NCI-H187 treated with DMSO at 0.1 percent for 48 hours (cell line): ENCODE results near the gene STX8.

Source experiments
- DNase-seq: peaks from one replicate; lab custom pipeline; 2025; lab: John Stamatoyannopoulos, UW

The STX8 gene

DNA sequence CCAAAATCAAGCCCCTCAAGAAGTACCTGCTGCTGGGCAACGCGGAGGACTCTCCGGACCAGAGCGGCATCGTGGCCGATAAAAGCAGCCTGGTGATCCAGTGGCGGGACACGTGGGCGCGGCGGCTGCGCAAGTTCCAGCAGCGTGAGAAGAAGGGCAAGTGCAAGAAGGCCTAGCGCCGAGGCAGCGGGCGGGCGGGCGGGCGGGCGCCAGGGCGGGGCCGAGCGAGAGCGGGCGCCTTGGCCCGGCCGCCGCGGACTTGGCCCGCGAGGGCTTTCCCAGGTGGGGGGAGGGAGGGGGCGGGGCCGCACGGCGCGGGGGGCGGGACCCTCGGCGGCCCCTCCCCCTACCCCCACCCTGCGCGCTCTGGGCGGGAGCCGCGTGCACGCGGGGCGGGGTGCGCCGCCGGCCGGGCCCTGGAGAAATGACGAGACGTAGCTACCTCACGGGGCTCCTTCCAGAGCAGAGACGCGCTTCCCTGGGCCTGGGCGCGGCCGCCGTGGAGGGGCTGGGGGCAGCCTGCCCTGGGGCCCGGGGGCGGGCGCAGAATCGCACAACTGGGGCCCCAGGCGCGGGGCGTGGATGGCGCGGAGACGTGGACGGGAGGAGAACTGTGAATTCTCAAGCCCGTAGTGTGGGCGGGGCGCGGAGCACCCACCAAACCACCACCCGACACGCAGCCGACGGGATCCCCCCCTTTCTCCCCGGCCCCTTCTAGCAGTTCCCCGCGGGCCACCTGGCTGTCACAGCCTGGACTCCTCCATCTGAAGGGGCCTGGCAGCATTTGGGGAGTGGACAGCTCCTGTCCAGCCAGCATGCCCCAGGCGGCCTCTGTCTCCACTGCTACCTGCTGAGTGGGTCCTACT lies 335.6 kb downstream of the STX8 start:
- DNase-seq, result no peak

DNA sequence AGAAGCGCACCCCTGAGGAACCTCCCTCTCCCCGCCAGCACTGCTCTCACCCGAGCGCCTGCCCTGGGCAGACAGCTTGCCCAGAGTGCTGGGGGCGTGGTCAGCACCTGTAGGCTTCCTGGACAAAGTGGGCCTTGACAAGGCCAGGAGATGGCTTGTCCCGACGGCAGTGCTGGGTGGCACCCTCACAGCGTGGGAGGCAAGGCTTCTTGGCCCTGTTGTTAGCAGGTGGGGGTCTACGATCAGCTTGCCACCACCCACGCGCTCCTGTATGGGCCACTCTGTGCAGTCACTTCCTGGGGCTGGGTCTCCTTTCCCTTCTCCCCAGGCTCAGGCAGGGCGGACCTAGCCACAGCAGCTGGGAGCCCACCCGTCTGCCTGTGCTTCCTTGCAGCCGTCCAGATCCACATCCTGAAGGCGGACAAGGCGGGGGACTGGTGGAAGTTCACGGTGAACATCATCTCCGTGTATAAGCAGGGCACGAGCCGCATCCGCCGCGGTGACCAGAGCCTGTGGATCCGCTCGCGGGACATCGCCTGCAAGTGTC lies 336.3 kb downstream of the STX8 start:
- no peak for DNase-seq

DNA sequence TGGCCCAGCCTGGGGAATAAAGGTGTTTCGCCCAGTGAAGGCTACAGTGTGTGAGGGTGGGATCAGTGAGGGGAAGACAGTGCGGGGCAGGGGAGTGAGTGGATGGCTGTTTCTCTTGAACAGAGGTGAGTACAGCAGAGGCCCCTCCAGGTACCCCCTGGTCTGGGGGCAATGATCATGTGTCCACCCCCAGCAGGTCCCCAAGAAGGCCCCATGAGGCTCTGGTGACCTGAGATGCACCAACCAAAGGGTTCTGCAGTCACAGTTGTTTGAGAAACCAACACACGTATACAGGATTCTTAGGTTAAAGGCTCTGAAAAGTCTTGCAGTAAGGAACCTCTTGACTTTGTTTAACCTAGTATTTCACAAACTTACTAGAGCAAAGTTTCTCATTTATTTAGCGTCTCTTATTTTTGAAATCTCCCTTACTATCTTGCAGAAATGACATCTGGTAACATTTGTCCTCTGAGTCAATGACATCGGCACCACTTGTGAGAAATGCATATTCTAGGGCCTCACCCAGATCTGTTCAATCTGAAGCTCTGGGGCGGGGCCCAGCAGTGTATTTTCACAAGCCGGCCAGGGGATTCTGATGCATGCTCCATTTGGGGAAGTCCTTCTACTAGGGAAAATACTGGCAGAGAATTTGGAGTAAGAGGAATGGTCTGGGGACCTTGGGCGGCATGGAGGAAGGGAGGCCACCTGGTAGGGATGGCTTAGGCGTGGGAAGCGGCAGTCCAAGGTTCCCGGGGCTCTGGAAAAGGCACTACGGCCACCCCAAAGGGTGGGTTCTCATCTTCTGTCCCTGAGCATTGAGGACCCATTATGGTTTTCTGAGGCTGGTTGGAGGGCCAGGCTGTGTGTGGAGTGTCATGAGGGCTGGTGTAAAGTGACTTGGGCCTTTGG lies 337.0 kb downstream of the STX8 start:
- no peak for DNase-seq

DNA sequence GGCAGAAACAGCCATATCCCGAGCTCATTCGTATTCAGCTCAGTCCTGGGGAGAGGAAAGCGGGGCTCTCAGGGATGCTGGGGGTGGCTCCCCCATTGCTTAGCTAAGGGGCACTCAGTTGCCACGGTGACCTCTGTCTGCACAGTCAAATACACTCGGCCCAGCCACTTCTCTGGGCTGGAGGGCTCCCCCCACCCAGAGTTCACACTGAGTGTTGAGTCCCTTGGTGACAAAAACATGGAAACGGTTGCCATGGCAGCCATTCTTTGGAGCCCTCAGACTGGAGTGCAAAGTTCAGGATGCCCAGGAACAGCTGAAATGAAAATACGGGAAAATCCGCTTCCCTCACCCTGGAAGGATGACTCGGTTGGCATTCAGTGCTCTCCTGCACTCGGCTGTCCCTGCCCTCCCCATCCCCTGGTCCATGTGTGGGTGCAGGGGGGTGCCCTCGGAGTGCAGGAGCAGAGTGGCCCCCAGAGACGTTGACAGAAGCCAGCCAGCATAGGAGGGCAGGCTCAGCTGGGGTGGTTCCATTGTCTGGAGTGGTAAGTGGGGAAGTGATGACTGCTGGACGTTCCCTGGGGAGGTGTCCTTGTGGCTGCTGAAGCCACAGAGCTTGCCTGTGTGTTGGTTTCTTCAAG lies 337.8 kb downstream of the STX8 start:
- DNase-seq, result no peak

DNA sequence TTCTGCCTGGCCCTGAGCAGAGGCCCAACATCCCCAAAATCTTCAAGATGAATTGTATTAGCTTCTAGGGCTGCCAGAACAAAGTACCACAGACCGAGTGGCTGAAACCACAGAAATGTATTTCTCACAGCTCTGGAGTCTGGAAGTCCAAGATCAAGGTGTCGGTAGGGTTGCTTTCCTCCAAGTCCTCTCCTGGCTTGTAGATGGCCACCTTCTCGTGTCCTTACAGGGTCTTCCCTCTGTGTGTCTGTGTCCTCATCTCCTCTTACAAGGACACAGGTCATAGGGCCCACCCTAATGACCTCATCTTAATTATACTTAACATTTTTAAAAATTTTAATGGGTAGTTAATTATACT lies 338.6 kb downstream of the STX8 start:
- DNase-seq, result no peak

DNA sequence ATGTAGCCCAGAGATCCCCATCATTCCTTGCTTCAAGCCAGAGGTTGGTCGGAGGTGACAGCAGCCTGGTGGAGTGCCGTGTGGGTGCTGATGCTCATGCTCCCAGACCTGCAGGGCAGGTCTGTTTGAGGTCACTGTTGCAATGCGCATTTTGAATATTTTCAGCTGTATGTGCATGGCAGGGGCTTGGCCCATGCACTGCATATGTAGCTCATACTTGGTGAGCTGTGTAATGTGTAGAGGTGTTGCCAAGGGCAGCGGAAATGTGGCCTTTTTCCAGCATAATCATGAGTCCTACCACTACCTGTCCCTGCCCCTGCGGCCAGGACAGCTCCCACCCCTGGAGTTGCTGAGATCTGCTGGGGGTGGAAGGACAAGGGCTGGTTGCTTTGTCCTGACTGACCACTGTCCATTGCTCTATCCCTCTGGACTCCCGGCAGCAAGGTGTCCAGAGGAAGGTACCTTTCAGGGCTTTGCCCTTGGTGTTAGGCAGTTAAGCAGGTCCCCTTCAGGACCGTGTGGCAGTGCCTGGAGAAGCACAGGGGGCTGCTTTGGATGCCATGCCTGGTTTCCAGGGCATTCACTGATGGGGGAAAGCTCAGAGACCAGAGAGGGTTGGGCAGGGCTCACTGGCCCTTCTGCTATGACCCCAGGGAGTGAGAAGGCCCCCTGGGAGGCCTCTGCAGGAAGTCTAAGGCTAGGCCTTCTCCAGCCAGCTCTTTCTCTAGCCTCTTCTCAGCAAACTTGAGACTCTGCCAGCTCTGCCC lies 339.2 kb downstream of the STX8 start:
- DNase-seq, result no peak

DNA sequence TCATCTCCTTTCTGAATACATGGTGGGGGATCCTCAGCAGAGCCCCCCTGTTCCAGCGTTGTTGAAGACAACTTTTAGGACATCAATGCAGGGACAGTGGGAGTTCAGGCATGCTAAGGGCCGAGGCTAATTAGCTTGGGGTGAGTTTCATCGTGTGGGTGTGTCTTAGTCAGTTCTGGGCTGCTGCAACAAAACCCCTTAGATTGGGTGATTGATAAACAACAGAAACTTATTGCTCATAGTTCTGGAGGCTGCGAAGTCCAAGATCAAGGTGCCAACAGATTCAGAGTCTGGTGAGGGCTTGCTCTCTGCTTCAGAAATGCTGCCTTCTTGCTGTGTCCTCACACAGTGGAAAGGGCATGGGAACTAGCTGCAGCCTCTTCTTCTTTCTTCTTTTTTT lies 340.3 kb downstream of the STX8 start:
- DNase-seq, result no peak

DNA sequence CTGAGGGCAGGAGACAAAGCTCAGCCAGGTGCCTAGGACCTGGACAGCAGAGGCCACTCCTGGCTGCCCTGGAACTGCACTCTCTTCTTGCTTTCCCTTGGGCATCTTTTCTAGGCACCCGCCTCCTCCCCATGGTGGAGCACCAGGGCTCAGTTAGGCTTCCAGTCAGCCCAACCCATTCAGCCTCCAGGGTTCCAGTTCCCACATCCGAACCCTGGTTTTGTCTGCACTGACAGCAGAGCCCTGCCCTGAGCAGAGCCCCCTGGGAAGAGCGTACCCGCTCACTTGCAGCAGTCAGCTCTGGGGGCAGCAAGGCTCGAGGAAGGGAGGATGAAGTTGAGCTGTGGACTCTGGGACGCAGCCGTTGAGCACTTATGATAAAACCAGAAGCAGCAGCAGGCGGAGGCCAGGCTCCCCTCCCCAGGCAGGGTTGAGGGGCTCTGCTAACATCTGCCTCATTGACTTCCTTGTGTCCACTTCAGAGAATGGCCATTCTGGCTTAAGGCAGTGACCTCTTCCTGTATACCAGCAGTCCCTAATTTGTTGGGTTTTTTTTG lies 341.2 kb downstream of the STX8 start:
- no peak for DNase-seq

DNA sequence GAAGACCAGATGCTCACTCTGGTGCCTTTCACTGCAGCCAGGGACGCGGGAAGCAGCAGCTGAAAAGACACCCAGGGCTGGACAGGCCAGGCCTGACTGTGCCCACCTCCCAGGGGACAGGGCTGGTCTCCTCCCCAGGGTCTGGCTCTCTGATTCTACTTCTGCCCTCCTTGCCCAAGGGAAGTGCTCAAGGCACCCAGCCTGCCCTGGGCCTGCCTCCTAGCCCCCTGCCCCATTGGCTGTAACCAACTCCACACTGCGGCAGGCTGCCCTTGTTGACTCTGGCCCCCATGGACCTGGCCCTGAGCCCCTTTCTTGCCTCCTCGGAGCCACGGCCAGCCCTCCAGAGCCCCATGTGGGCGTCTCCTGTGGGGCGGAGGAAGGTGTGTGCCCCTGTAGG lies 341.9 kb downstream of the STX8 start:
- DNase-seq, result no peak

DNA sequence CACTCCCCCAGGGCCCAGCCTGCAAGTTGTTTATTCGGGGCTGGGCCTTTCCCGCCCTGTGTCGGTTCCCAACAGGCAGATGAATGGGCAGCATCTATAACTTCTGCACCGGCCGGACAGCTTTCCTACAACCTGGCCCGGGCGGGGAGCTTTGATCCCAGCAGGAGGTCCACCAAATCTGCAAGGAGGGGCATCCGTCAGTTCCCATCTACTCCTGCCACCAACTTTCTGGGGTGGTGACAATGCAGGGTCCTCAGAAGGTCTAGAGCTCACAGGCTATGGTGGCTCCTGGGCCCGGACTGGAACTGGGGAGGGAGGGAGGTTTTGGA lies 342.4 kb downstream of the STX8 start:
- DNase-seq, result no peak

DNA sequence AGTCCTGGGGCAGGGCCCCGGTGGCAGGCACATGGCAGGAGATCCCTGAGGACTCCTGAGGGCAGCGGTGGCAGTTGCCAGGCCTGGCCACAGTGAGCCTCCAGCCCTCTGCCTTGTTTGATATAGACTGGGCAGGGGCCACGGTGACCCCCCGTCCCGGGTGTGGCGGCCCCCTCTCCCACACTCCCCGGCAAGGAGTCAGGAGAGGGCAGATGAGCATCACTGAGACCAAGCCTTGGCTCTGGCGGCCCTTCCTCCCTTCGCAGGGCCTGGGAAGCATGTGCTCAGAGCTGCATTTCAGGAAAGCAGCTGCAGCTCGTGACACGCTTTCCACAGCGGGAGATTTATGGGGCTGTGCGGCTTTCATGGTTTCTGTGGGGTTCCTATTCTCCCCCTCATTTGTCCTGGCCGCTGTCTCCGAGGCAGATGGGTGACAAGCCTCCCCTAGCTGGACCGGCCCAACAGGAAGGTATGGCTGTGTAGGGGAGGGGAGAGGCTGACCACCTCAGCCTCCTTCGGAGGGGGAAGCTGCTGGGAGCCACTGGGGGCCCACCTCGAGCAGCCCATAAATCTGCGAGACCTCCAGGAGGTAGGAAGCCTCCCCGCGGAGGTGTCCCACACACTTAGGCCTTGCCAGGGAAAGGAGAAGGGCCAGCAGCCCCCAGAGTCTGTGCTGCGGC lies 342.9 kb downstream of the STX8 start:
- DNase-seq, result no peak

DNA sequence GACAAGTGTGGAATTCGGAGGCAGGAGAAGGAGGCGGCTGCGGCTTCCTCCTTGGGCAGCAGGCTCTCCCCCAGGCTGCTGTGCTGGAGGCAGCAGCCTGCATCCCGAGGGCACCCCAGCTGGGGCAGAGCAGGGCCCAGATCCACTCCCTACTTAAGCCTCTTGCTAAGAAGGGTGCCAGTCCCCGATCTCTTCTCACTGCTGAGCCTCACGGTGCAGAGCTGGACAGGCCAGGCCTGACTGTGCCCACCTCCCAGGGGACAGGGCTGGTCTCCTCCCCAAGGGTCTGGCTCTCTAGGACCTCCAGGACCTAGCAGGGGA lies 343.5 kb downstream of the STX8 start:
- no peak for DNase-seq

DNA sequence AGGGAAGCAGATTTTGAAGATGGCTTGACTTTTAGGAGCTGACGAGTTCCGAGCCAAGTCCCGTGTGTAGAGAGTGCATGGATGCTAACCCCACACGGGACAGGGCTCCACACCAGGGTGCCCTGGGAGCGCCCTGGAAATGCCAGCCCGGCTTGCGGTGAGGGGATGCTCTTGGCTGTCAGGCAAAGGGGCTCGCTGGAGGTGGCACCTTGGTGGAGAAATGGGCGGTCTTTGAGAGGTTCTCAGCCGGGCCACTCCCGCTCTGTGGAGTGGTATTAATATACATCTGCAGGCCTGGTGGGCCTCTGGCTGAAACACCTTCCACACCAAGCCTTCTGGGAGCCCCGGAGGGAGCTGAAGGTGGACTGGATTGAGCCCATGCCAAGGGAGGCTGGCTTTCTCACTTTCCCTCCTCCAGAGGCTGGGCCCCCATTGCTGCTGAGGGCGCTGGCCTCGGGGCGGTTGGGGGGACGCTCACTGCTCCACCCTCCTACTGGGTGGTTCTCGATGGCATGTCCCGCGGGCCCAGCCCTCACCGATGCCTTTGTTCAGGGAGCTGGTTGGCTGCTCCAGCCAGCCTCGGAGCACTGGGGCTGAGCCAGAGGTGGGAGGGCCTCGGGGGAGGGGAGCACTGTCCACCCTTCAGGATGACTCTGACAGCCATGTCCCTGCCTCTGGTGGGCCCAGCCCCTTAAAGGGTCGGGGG lies 344.0 kb downstream of the STX8 start:
- no peak for DNase-seq

DNA sequence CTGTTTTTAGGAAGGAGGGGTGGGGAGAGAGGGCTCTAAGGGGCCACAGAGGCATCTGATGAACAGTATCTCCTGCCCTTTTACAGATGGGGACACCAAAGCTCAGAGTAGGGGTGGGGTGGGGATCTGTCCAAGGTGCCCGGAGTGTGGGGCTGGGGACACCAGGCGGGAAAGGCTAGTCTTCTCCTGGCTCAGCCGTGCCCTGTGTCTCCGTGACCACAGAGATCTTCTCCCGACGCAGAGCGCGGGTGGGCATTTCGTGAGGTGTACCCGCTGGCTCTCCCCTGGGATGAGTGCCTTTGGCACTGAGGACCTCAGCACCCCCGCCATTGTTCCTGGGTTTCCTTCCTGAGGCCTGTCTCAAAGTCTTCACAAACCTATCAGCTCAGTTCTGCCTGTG lies 344.8 kb downstream of the STX8 start:
- no peak for DNase-seq

DNA sequence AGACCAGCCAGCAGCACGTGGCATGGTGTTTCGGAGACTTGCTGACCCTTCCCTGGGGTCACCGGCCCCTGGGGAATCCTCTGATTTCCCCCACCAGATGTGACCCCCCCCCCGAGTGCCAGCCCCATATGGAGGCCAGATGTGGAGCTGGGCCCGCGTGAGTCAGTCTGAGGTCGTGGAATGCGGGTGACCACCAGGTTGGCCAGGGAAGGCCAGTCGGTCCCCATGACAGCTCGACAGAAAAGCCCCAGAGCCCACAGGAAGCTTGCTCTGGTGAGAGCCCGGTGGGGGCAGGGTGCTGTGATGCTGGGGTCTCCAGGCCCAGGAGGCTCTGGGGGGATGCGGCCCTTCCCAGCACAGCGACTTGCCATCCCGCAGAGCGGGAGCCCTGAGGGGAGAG lies 345.3 kb downstream of the STX8 start:
- no peak for DNase-seq

DNA sequence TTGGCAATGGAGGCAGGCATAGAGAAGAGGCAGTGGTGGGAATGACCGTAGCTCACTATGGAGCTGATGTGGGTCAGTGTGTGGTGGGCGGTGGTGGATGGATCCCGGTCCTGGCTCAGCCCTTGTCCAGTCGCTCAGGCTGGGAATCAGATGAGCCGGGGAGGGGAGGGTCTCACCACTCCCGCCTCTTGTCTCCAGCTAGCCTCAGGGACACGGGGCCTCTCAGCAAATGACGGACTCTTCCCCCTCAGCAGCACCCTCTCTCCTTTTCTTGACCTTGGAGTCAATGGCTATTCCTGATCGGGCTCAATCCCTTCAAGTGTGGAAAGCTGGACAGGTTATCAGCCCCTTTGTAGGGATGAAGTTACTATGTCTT lies 345.8 kb downstream of the STX8 start:
- no peak for DNase-seq

DNA sequence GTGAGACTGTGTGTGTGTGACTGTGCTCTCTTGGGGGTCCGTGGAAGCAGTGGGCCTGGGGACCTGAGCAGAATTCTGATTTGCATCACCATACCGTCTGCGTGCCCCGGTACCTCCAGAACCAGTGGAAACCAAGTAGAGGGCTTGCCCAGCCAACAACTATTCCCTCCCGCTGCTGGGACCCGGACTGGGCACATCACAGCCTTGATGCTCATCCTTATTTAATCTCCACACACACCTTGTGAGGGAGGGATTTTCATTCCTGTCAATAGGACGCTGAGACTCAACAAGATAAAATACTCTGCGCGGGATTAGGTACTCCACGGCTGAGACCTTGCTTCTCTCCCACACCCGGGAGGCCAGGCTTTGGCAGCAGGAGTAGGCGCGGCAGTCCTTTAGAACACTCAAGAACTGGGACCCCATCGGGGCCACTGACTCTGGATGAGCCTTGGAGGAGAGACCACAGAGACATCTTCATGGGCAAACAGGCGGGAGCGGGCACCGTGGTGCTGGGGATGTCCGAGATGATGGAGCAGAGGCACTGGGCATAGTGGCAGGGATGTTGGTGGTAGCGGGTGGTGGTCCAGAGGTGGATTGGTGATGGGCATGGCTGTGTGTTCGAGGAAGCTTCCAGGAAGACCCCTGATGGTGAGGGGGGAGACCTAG lies 346.3 kb downstream of the STX8 start:
- DNase-seq, result no peak

DNA sequence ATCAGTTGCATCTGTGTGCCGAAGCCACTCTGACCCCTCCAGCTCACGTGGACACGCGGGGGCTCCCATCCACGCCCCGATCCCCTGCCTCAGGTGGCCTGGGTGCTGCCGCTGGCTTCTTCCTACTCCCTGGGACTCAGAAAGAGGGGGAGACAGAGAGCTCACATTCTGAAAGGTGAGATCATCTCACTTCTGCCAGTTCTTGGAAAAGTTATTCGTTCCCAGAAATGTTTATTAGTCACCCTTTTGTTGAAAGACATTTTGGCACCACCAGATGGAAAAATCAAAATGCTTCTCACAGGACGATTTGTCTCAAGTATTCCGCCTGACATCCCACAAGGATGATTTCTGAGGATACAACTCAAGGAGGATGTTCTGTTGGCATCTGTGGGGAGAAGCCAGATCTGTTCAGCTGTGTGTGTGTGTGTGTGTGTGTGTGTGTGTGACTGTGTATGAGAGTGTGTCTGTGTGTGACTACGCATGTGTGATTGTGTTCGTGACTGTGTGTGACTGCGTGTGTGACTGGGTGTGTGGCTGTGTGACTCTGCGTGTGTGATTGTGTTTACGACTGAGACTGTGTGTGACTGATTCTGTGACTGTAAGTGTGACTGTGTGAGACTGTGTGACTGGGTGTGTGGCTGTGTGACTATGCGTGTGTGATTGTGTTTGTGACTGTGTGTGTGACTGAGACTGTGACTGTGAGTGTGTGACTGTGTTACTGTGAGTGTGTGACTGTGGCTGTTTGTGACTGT lies 347.0 kb downstream of the STX8 start:
- no peak for DNase-seq

DNA sequence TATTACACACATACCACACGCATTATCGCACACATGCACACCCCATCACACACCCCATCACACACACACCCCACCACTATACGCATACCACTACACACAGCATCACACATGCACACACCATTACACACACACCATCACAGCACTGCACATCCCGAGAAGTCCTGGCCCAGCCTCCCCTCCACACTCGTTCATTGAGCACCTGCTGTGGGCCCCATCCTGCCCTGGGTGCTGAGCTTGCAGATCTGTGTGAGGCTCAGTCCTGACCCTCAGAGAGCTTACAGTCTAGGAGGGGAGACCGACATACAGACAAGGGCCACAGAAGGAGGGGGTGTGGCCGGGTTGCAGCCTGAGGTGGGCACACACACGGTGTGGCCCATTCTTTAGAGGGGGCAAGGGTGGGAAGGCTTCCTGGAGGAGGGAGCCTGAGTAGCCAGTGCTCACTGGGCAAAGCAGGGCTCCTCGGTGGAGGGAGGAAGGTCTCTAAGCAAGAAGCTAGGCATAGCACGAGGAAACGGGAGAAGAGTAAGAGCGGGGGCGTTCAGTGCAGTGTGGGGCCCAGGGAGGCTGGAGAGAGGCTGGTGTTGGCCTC lies 347.7 kb downstream of the STX8 start:
- DNase-seq, result no peak
